GM19324 (cell line): ENCODE results near the gene COL8A1.

Experiments used
- ATAC-seq: cut with Tn5 transposase; IDR thresholded peaks from one replicate; pipeline ENCODE4 v1.9.1; 2021; ENCODE audit warnings: mild to moderate bottlenecking, moderate library complexity; ENCODE audit not compliant: unreplicated experiment, low FRiP score

COL8A1 gene

GRCh38 chr3:99781761-99782160, 143.4 kb downstream of the COL8A1 start:
- no peak for ATAC-seq

DNA sequence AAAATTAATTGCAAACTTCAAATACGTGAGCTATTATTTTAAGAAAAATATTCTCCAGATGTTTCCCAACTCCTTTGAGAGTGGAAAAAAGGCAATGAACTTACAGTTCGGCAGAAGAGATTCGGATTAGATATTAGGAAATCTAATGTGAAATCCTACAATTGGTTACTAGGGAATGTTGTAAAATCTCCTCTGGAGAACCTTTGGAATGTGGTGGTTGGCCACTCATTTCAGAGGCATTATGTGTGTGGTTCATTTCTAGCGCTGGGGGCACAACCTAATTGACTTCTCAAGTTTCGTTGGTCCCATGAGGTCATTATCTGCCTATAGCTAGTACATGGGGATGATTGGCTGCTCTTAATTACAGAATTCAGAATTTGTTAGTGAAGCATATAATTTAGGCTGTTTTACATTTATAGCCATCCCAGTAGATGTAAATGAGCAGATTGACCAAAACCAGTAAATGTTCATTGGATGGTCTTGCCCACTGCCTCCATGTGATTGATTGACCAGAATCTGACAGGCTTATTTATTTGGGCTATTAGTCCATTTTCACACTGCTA, 144.7 kb downstream of the COL8A1 start:
- no peak for ATAC-seq

GRCh38 chr3:99789011-99789721, 150.8 kb downstream of the COL8A1 start:
- peak; percentile 83 for ATAC-seq

DNA sequence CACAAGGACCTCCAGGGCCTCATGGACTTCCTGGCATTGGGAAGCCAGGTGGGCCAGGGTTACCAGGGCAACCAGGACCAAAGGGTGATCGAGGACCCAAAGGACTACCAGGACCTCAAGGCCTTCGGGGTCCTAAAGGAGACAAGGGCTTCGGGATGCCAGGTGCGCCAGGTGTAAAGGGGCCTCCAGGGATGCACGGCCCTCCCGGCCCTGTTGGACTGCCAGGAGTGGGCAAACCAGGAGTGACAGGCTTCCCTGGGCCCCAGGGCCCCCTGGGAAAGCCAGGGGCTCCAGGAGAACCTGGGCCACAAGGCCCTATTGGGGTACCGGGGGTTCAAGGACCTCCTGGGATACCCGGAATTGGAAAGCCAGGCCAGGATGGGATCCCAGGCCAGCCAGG, 156.1 kb downstream of the COL8A1 start:
- ATAC-seq, result no peak

DNA sequence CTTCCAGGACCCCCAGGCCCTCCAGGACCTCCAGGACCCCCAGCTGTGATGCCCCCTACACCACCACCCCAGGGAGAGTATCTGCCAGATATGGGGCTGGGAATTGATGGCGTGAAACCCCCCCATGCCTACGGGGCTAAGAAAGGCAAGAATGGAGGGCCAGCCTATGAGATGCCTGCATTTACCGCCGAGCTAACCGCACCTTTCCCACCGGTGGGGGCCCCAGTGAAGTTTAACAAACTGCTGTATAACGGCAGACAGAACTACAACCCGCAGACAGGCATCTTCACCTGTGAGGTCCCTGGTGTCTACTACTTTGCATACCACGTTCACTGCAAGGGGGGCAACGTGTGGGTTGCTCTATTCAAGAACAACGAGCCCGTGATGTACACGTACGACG, 157.2 kb downstream of the COL8A1 start:
- no peak for ATAC-seq

GRCh38 chr3:99799422-99799821, 161.0 kb downstream of the COL8A1 start:
- ATAC-seq, result no peak

DNA sequence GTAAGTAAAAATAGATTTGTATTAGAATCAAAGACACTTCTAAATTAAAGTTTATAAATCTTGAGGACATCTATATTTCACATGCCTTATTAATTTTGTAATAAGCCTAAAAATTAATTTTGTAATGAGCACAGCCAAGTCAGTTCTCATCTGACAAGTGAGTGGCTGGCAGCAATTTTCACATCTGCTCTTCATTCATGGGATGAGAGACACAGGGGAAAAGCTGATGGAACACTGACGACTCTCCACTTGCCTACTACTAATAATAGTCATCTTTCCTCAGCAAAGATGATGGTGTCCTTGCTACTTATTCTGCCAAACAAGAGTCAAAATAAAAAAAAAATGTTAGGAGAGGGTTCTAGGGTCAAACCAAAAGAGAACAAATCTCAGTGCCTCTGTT, 164.9 kb downstream of the COL8A1 start:
- no peak for ATAC-seq

- no peak for ATAC-seq
Observed at GRCh38 chr3:99805160-99805559, 166.8 kb downstream of the COL8A1 start.

- ATAC-seq, result peak; percentile 56
Observed at GRCh38 chr3:99808163-99808794, 169.9 kb downstream of the COL8A1 start.

GRCh38 chr3:99809565-99809964, 171.2 kb downstream of the COL8A1 start:
- no peak for ATAC-seq

- no peak for ATAC-seq
Observed at GRCh38 chr3:99810403-99810802, 172.0 kb downstream of the COL8A1 start.

DNA sequence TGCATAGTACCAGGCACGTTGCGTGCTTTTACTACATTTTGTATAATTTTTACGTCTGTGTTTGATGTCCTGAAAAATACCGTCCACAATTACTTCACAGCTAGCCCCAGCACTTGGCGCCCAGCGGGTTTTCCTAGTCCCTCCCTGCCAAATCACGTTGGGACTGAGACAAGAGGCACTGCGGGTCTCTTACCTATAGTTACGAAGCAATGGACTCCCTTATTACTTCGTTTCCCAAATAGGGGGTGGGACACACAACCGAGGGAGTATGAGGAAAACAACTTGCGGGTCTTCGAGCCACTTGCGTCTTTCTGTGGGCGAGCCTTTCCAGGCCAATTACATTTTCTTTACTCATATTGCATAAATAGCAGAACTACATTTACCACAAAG, 178.6 kb downstream of the COL8A1 start:
- no peak for ATAC-seq

DNA sequence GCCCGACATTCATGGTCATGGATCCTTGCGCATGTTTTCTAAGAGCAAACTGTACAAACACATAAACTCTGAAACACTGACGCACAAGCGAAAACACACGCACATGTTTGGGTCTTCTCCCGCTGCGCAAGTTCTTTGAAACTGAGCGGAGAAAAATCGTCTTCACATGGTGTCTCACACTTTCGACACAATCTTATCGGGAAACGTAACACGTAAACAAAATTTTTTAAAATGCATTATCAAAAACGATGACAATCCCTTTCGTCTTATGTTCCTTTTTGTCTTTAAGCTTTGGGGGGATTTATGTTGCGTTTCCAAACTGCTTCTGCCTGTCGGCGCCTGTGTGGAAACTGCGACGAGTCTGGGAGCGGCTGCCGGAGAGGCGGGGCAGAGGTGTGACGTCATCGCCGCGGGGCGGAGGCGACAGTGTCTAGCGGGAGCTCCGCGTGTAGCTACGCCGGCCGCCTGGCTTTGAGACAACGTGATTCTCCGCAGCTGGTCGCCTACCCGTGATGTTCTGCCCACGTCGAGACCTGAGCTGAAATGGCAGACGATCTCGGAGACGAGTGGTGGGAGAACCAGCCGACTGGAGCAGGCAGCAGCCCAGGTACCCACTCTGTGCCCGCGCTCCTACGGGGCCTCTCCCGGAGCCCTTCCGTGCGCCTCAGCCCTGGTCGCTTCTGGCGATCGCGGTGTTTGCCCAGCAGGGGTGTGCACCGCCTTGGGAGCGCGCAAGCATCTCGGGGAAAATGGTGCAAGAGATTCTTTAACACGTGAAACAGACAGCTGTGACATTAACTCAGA, 179.2 kb downstream of the COL8A1 start, which contains the start of gene CMSS1:
Gene CMSS1 (plus strand): TSS at position 426 of the 804 bp plus-strand sequence.
- peak; percentile 99 for ATAC-seq

DNA sequence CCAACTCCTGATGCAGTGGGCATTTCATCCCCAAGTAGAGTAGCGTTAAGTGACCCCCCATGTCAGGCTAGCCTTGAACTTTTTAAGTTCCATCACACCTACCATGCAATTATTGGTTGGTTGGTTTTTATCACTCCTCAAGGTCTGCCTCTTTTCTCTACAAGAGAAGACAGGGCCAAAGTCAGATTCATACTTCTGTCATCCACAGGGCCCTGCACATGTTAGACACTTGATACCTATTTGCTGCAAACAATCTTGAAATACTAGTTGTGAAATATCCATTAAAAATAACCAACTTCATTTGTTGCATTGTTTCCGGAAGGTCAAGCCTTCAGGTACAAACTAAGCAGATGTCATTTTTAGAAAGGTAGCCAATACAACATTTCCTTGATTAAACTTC, 180.4 kb downstream of the COL8A1 start:
- ATAC-seq, result no peak

- ATAC-seq, result no peak
Observed at GRCh38 chr3:99823723-99824711, 185.6 kb downstream of the COL8A1 start.

GRCh38 chr3:99825004-99825640, 186.7 kb downstream of the COL8A1 start:
- ATAC-seq, result no peak

DNA sequence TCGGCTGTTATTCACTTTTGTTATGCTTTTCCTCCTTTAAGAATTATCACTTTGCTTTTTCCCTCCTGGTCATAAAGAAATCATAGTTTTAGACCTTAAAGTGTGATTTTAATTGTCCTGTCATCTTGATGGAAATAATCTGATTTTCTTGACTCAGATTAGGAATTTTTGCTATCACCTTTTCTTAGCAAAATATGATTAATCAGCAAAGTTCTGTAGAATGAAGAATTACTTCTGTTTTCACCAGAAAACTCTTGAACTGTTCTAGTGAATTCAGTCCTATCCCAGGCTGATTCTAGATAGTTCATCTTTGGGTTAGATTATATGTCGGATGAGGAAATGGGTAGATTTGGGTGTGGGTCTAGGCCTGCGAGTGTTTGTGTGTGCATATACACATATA, 191.4 kb downstream of the COL8A1 start:
- ATAC-seq, result no peak

- ATAC-seq, result no peak
Observed at GRCh38 chr3:99833617-99834205, 195.3 kb downstream of the COL8A1 start.
